Naive thymus-derived CD4-positive, alpha-beta T cell (primary cell): ENCODE results near the gene ZFAND3. TPM values are rescaled to one million over a fixed set of nuclear protein-coding genes. Genes with fewer than 3 reads are reported as not detected.

Source experiments
- ATAC-seq: fragments of 150-1000 bp; cut with Tn5 transposase; 2 replicates; pipeline ENCODE4 v1.10.0; 2021; ENCODE audit warnings: mild to moderate bottlenecking, moderate library complexity
- CTCF ChIA-PET: fragments of 350-600 bp; sonication (Branson Sonifier 250); formaldehyde crosslinking; loops from one replicate; lab custom pipeline; 2021; ENCODE audit warnings: antibody characterized with exemption; lab: Charles Lee
- POLR2A ChIA-PET: fragments of 350-600 bp; sonication (Branson Sonifier 250); formaldehyde crosslinking; loops from one replicate; lab custom pipeline; 2021; ENCODE audit warnings: antibody characterized with exemption, inconsistent platforms; lab: Charles Lee
- DNase-seq, 9 donors: peaks; one replicate each; pipeline versions ENCODE4 v3.0.0 to v3.0.0-alpha.2; 2020 to 2022; ENCODE audit warnings: mixed read lengths in 1 of 9
- H3K27ac ChIP-seq: one replicate; pipeline ENCODE4 v1.7.0; 2013; ENCODE audit warnings: mild to moderate bottlenecking, low read depth, low read length, moderate library complexity
- H3K27me3 ChIP-seq, 2 donors: one replicate each; pipeline ENCODE4 v1.7.0; 2013; ENCODE audit warnings: low read length in 2 of 2, mild to moderate bottlenecking in 2 of 2, moderate library complexity in 2 of 2; ENCODE audit not compliant: control insufficient read depth in 2 of 2, insufficient read depth in 2 of 2
- H3K36me3 ChIP-seq, 3 experiments: 1 replicate in 2 of 3; 2 replicates in 1 of 3; pipeline ENCODE4 v1.7.0; 2013; ENCODE audit warnings: low read length in 3 of 3, mild to moderate bottlenecking in 3 of 3, moderate library complexity in 1 of 3; ENCODE audit not compliant: insufficient read depth in 3 of 3, control insufficient read depth in 2 of 3
- H3K4me1 ChIP-seq, 2 donors: one replicate each; pipeline ENCODE4 v1.7.0; 2013; ENCODE audit warnings: low read length in 2 of 2, mild to moderate bottlenecking in 2 of 2, moderate library complexity in 1 of 2; ENCODE audit not compliant: control insufficient read depth in 2 of 2, insufficient read depth in 2 of 2
- H3K4me3 ChIP-seq: 2 replicates; pipeline ENCODE4 v1.7.0; 2013; ENCODE audit warnings: mild to moderate bottlenecking, low read length
- H3K9me3 ChIP-seq, 3 experiments: 1 replicate in 2 of 3; 2 replicates in 1 of 3; pipeline ENCODE4 v1.7.0; 2013; ENCODE audit warnings: low read length in 3 of 3; ENCODE audit not compliant: control insufficient read depth in 2 of 3
- H3K27ac Mint-ChIP-seq, 9 donors: one replicate each; pipeline ENCODE4 v1.8.0; 2020 to 2022; ENCODE audit warnings: mixed read lengths in 9 of 9, mild to moderate bottlenecking in 8 of 9, moderate library complexity in 5 of 9, inconsistent platforms in 2 of 9
- H3K27me3 Mint-ChIP-seq, 5 donors: one replicate each; pipeline ENCODE4 v1.8.0; 2021 to 2022; ENCODE audit warnings: mixed read lengths in 5 of 5, mild to moderate bottlenecking in 1 of 5
- H3K36me3 Mint-ChIP-seq, 5 donors: one replicate each; pipeline ENCODE4 v1.8.0; 2020 to 2022; ENCODE audit warnings: mixed read lengths in 5 of 5, mild to moderate bottlenecking in 3 of 5, inconsistent platforms in 1 of 5
- H3K4me1 Mint-ChIP-seq, 7 donors: one replicate each; pipeline ENCODE4 v1.8.0; 2020 to 2022; ENCODE audit warnings: mixed read lengths in 7 of 7, mild to moderate bottlenecking in 3 of 7, inconsistent platforms in 1 of 7
- H3K4me3 Mint-ChIP-seq, 10 donors: one replicate each; pipeline ENCODE4 v1.8.0; 2020 to 2022; ENCODE audit warnings: mild to moderate bottlenecking in 10 of 10, mixed read lengths in 10 of 10, moderate library complexity in 6 of 10, inconsistent platforms in 2 of 10
- H3K9me3 Mint-ChIP-seq, 11 donors: one replicate each; pipeline ENCODE4 v1.8.0; 2020 to 2022; ENCODE audit warnings: mixed read lengths in 11 of 11, mild to moderate bottlenecking in 4 of 11, inconsistent platforms in 1 of 11, moderate library complexity in 1 of 11
- intact Hi-C, 2 donors: fragments of 100-400 bp; cut with micrococcal nuclease; formaldehyde crosslinking; loops; one replicate each; pipeline ENCODE4 v1.15.1; 2023
- polyA plus RNA-seq, 2 donors: library from polyadenylated mRNA; unstranded; fragments of 300-500 nt; fragmentation: Illumina TruSeq; gene quantifications; one replicate each; pipeline ENCODE4 v1.2.3, GENCODE V29; 2021
- total RNA-seq, 6 experiments: library from RNA in 5 of 6; stranded (reverse) in 5 of 6; gene quantifications; 1 replicate in 5 of 6; 2 replicates in 1 of 6; pipeline ENCODE4 v1.2.3 and lab custom pipeline; 2021 to 2026

Gene ZFAND3
- total and polyA plus RNA-seq, 7 experiments from 2014 or later, result 3.5 to 55.0 (median 37.1) TPM

DNA sequence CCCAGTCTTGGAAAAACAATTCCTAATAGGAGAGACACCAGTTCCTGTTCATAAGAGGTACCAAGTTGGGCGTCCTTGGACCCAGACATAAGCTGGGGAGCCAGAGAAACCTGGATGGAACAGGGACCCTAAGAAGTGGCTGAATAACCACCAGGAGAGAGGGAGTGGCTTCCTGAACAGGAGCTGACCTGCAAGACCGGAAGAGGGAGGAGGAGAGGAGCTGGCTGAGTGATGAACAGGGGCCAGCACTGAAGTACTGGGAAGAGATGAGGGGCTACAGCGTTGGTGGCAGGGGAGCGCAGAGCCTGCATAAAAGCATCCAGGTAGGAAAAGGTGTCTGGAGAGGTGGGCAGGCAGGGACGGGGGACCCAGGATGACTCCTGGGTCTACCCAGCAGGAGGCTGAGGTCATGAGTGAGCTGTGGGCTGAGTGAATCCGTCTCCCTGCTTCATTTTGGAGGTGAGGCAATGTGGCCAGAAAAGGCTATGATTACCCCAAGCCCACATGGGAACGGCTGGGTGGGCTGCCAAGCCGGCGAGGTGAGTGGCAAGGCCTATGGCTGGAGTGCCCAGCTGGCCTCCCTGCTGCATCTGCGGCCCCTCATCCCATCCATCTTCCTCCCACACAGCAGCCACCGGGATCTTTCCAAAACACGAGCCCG, 34.4 kb upstream of the ZFAND3 start:
- no peak for DNase-seq
- ChIA-PET CTCF (no interaction called here), POLR2A (no interaction called here)
- Mint-ChIP-seq H3K4me3 (peak overlapping the region in 5 of 10 donors; percentile 23 to 85 (median 75)), H3K36me3 (peaks cover 0 to 4% (median 0%) of the 10 kb centered on the region in 5 donors), H3K27me3 (peaks cover 21 to 47% (median 32%) of the 10 kb centered on the region in 5 donors), H3K27ac (peak overlapping the region in 2 of 9 donors; percentile 10 to 38), H3K4me1 (peaks cover 16 to 26% (median 18%) of the 10 kb centered on the region in 7 donors), H3K9me3 (no peaks in the 10 kb centered on the region)
- Histone ChIP-seq H3K27ac (no peak overlapping the region), H3K9me3 (no peaks in the 10 kb centered on the region), H3K4me3 (no peak overlapping the region), H3K4me1 (peaks cover 7 to 15% of the 10 kb centered on the region in 2 donors), H3K27me3 (peaks cover 3 to 6% of the 10 kb centered on the region in 2 donors), H3K36me3 (no peaks in the 10 kb centered on the region)
- no peak for ATAC-seq
- intact Hi-C loops, result no loop called here

DNA sequence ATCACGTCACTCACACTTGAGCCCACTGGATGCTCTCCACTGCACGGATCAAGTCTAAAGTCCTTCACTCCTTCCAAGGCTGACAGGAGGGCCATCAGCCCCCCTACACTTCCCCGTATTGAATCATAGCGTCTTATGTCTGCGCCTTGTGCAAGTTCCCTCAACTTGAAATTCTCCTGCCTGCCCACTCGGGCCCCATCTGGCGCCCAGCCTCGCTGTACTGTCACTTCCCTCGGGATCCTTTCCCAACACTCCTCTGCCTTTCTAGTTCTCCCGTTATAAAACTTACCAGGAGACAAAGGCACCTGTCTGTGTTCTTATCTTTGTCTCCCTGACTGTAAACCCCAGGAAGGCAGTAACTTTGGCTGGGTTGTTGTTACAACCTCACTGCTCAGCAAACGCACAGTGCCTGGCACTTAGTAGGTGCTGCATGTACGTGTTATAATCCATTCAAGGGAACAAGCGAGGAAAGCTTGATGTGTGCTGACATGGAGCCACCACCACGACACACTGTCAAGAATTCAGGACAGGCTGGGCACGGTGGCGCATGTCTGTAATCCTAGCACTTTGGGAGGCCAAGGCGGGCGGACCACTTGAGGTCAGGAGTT, 33.8 kb upstream of the ZFAND3 start:
- DNase-seq (no peak), ATAC-seq (no peak)
- Mint-ChIP-seq H3K36me3 (peaks cover 0 to 4% (median 0%) of the 10 kb centered on the region in 5 donors), H3K4me1 (peaks cover 16 to 26% (median 18%) of the 10 kb centered on the region in 7 donors), H3K9me3 (no peaks in the 10 kb centered on the region), H3K27ac (peak overlapping the region in 1 of 9 donors; percentile 10), H3K4me3 (peak overlapping the region in 4 of 10 donors; percentile 6 to 75 (median 30)), H3K27me3 (peaks cover 21 to 47% (median 32%) of the 10 kb centered on the region in 5 donors)
- intact Hi-C loops, result no loop called here
- H3K36me3 ChIP-seq, result no peaks in the 10 kb centered on the region
- H3K4me3 ChIP-seq, result no peak overlapping the region
- no peak overlapping the region for H3K27ac ChIP-seq
- POLR2A ChIA-PET, result no interaction called here
- H3K27me3 ChIP-seq, result peaks cover 3 to 6% of the 10 kb centered on the region in 2 donors
- CTCF ChIA-PET, result no interaction called here
- H3K9me3 ChIP-seq, result no peaks in the 10 kb centered on the region
- peaks cover 7 to 15% of the 10 kb centered on the region in 2 donors for H3K4me1 ChIP-seq

DNA sequence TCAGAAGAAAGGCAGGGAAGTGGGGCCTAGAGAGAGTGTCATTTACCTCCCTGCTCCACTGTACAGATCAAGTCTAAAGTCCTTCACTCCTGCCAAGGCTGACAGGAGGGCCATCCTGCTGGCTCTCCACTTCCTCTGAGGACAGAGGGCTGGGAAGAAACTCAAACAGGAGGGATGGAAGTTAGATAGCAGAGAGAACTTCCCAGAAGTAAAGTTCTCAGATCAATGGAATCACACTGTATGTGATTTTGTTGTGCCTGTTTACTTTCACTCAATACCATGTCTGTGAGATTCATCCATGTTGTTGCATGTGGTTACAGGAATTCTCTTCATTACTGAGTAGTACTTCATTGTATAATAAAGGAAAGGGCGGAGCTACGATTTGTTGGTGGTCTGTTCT, 32.3 kb upstream of the ZFAND3 start:
- peaks cover 16 to 28% (median 23%) of the 10 kb centered on the region in 7 donors for H3K4me1 Mint-ChIP-seq
- no peaks in the 10 kb centered on the region for H3K36me3 ChIP-seq
- peaks cover 16 to 44% (median 31%) of the 10 kb centered on the region in 5 donors for H3K27me3 Mint-ChIP-seq
- H3K27ac Mint-ChIP-seq, result no peak overlapping the region
- ATAC-seq, result no peak
- intact Hi-C loops, result no loop called here
- H3K4me3 Mint-ChIP-seq, result no peak overlapping the region
- ChIA-PET CTCF (interaction anchor here (1.0 kb wide), 1 partner anchor 9 kb away, joined by 3 read pairs; no protein-coding TSS in a partner anchor), POLR2A (no interaction called here)
- H3K4me3 ChIP-seq, result no peak overlapping the region
- no peaks in the 10 kb centered on the region for H3K9me3 ChIP-seq
- H3K27me3 ChIP-seq, result peaks cover 3 to 6% of the 10 kb centered on the region in 2 donors
- H3K9me3 Mint-ChIP-seq, result no peaks in the 10 kb centered on the region
- H3K36me3 Mint-ChIP-seq, result peaks cover 0 to 4% (median 0%) of the 10 kb centered on the region in 5 donors
- H3K27ac ChIP-seq, result no peak overlapping the region
- DNase-seq, result no peak
- peaks cover 7 to 15% of the 10 kb centered on the region in 2 donors for H3K4me1 ChIP-seq

DNA sequence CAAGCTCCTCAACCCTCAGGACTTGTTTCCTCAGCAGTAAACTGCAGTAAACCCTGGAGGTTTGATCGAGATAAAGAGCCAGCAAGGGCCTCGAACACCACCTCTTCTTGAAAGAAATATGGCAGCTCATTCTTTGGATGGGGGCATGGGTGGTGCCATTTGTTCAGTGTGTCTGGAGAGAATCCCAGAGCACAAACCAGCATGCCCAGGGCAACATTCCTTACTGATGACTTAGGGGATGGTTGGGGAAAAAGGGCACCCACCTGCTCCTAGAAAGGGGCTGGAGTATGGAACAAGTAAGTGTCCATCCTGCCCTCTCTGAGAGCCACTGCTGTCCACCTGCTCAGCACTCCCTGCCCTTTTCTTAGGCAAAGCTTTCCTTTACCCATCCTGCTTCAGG, 31.3 kb upstream of the ZFAND3 start:
- ChIA-PET POLR2A (interaction anchor here (0.7 kb wide), 1 partner anchor 30 kb away, joined by 3 read pairs; no protein-coding TSS in a partner anchor), CTCF (interaction anchor here (1.5 kb wide), 1 partner anchor 193 kb away, joined by 3 read pairs; no protein-coding TSS in a partner anchor)
- Histone ChIP-seq H3K27ac (no peak overlapping the region), H3K4me1 (peaks cover 7 to 9% of the 10 kb centered on the region in 2 donors), H3K27me3 (peaks cover 3 to 6% of the 10 kb centered on the region in 2 donors), H3K4me3 (no peak overlapping the region), H3K9me3 (no peaks in the 10 kb centered on the region), H3K36me3 (no peaks in the 10 kb centered on the region)
- DNase-seq (no peak), ATAC-seq (no peak)
- Mint-ChIP-seq H3K4me3 (no peak overlapping the region), H3K4me1 (peaks cover 8 to 22% (median 16%) of the 10 kb centered on the region in 7 donors), H3K27me3 (peaks cover 12 to 37% (median 23%) of the 10 kb centered on the region in 5 donors), H3K27ac (no peak overlapping the region), H3K9me3 (no peaks in the 10 kb centered on the region), H3K36me3 (no peaks in the 10 kb centered on the region)
- intact Hi-C loops, result no loop called here

DNA sequence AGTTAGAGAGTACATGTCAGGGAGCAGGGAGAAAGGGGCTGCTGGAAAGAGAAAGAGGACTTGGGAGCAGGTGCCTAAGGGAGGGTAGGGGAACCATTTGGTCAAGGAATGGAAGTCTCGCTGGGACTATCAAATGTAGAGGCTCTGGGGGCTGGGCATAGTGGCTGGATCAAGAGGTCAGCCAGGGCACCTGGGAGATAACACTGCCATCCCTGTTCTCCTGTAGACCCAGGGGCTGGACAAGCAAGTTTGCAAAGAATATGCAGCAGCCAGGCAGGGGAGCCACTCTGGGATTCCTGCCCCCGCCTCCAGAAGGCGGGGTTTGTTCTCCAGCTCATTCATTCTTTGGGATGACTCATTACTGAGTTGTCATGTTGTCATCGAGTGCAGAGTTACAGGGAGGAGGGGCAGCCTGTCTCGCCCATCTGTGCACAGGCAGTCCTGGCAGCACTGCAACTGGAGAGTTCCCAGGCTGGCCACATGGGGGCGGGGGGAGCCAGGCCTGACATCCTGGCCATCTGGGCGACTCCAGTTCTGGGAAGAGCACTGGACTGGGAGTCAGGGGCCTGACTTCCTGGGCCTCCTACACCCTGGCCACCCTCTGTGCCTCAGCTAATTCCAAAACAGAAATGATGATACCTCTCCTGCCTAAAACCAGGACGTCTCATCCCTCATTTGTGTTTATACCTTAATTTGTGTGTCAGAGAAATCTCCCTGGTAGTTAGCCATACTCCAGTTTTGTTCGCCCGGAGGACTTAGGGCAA, 28.2 kb upstream of the ZFAND3 start:
- Mint-ChIP-seq H3K27ac (no peak overlapping the region), H3K27me3 (peaks cover 0 to 10% (median 0%) of the 10 kb centered on the region in 5 donors), H3K4me1 (peaks cover 0 to 11% (median 0%) of the 10 kb centered on the region in 7 donors), H3K9me3 (no peaks in the 10 kb centered on the region), H3K36me3 (no peaks in the 10 kb centered on the region), H3K4me3 (no peak overlapping the region)
- Histone ChIP-seq H3K36me3 (no peaks in the 10 kb centered on the region), H3K4me3 (no peak overlapping the region), H3K4me1 (no peaks in the 10 kb centered on the region), H3K27ac (no peak overlapping the region), H3K27me3 (no peaks in the 10 kb centered on the region), H3K9me3 (no peaks in the 10 kb centered on the region)
- ChIA-PET POLR2A (interaction anchor here (1.5 kb wide), 1 partner anchor 28 kb away, joined by 6 read pairs; the partner anchor contains the start of gene ZFAND3), CTCF (interaction anchor here (0.6 to 0.9 kb wide), 7 partner anchors 17 to 280 kb away, joined by 3 to 6 read pairs (median 3); no protein-coding TSS in a partner anchor)
- ATAC-seq, result peak; percentile 99
- DNase-seq, result peak; percentile 29 to 83 (median 59)
- intact Hi-C loops, result loop anchor here (1.0 to 10.0 kb wide), 8 partner anchors 27 to 883 kb away; partner anchors contain the start of gene ZFAND3 (in 2 of the 2)

DNA sequence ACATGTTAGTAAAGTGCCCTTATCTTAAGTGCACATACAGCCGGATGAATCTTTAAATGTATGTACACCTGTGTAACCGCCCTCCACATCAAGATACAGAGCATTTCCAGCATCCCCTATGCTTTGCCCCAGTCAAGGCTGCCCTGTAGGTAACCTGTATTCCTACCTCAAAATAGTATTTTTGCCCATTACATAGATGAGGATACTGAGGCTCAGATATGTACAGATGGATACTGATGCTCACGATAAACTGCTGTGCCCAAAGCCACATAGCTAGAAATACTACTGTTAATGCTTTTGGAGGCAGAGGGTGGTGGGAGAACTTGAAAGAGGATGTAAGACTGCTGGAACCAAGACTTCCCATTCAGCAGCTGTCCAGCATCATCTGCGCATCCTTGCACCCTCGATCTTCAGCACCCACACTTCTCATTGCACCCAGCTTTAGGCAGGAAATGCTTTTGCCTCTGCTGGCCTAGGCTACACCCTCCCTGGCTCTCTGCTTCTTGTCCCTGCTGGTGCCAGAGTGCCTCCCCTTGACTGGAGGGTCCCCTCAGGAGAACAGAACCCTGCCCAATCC, 27.0 kb upstream of the ZFAND3 start:
- peak overlapping the region in 1 of 9 donors; percentile 38 for H3K27ac Mint-ChIP-seq
- H3K27ac ChIP-seq, result no peak overlapping the region
- no peaks in the 10 kb centered on the region for H3K36me3 ChIP-seq
- no peak overlapping the region for H3K4me3 Mint-ChIP-seq
- DNase-seq (no peak), ATAC-seq (no peak)
- H3K4me3 ChIP-seq, result no peak overlapping the region
- H3K4me1 Mint-ChIP-seq, result peaks cover 0 to 11% (median 0%) of the 10 kb centered on the region in 7 donors
- H3K27me3 Mint-ChIP-seq, result peaks cover 0 to 3% (median 0%) of the 10 kb centered on the region in 5 donors
- no peaks in the 10 kb centered on the region for H3K9me3 Mint-ChIP-seq
- intact Hi-C loops, result loop anchor here in 1 of 2 donors (5.0 to 10.0 kb wide), 2 partner anchors 220 to 882 kb away; no protein-coding TSS in a partner anchor
- no peaks in the 10 kb centered on the region for H3K27me3 ChIP-seq
- H3K9me3 ChIP-seq, result no peaks in the 10 kb centered on the region
- no peaks in the 10 kb centered on the region for H3K36me3 Mint-ChIP-seq
- H3K4me1 ChIP-seq, result no peaks in the 10 kb centered on the region
- ChIA-PET CTCF (interaction anchor here (0.6 to 0.8 kb wide), 7 partner anchors 16 to 1958 kb away, joined by 3 to 6 read pairs (median 4); no protein-coding TSS in a partner anchor), POLR2A (interaction anchor here (1.5 kb wide), 1 partner anchor 27 kb away, joined by 6 read pairs; the partner anchor contains the start of gene ZFAND3)
